Right ventricle myocardium superior (tissue), 1 donor: ENCODE data around the gene BCL7C. TPM values are rescaled to one million over a fixed set of nuclear protein-coding genes. Genes with fewer than 3 reads are reported as not detected.

Experiments used
- ATAC-seq: fragments of 200-7000 bp; cut with Tn5 transposase; one replicate; pipeline ENCODE4 v1.9.1; 2020; ENCODE audit warnings: mild to moderate bottlenecking; ENCODE audit not compliant: poor library complexity
- DNase-seq: peaks from one replicate; pipeline ENCODE4 v3.0.0-alpha.2; 2020
- intact Hi-C: fragments of 100-400 bp; cut with DNase I; formaldehyde crosslinking; loops from one replicate; pipeline ENCODE4 v1.11.2; 2022
- total RNA-seq: library from RNA; stranded (reverse); fragmentation: NEBNext Ultra II Directional; extraction: Animal tissue kit (Norgen Biotek cat#: 25700); gene quantifications from one replicate; pipeline ENCODE4 v1.2.1, GENCODE V29; 2021
- donor health status: DM: no; HTN: yes; CAD: no; lungs with severe emphysema.

Gene BCL7C
- total RNA-seq, 1 donor from 2014 or later: 28.8 TPM

GRCh38 chr16:30924076-30924912 is 30.4 kb upstream of the BCL7C start:
- ATAC-seq: no peak
- DNase-seq: no peak
- intact Hi-C loops: loop anchor here (10.0 kb wide), 1 partner anchor 1119 kb away; the partner anchor contains the start of gene MAZ

GRCh38 chr16:30923554-30924075 is 29.7 kb upstream of the BCL7C start, which contains the start of gene FBXL19:
FBXL19 (plus strand) TSS chr16:30923572; CDS start chr16:30925755, 2,183 bp downstream.
- intact Hi-C loops: loop anchor here (10.0 kb wide), 1 partner anchor 1119 kb away; the partner anchor contains the start of gene MAZ
- ATAC-seq: no peak
- DNase-seq: peak; percentile 70

GRCh38 chr16:30922960-30923535 is 29.2 kb upstream of the BCL7C start:
- intact Hi-C loops: loop anchor here (10.0 kb wide), 1 partner anchor 1118 kb away; the partner anchor contains the start of gene MAZ
- peak; percentile 83 for ATAC-seq

GRCh38 chr16:30922420-30922959 is 28.6 kb upstream of the BCL7C start:
- intact Hi-C loops: loop anchor here (10.0 kb wide), 1 partner anchor 1118 kb away; the partner anchor contains the start of gene MAZ
- DNase-seq: peak; percentile 100
- ATAC-seq: peak; percentile 88

More at GRCh38 chr16:30922960-30923535, 29.2 kb upstream of the BCL7C start:
- DNase-seq: peak; percentile 100

- DNase-seq (peak; percentile 92), ATAC-seq (peak; percentile 38)
- intact Hi-C loops: loop anchor here (2.0 to 10.0 kb wide), 2 partner anchors 77 to 1117 kb away; partner anchors contain the start of gene MAZ
These were observed 28.0 kb upstream of the BCL7C start for GRCh38 chr16:30921748-30922419.

GRCh38 chr16:30921459-30921747 is 27.5 kb upstream of the BCL7C start:
- intact Hi-C loops: loop anchor here (2.0 to 10.0 kb wide), 2 partner anchors 77 to 1117 kb away; partner anchors contain the start of gene MAZ
- DNase-seq (no peak), ATAC-seq (no peak)

GRCh38 chr16:30920891-30921290 is 27.0 kb upstream of the BCL7C start:
- ATAC-seq (no peak), DNase-seq (no peak)
- intact Hi-C loops: loop anchor here (2.0 to 10.0 kb wide), 2 partner anchors 76 to 1116 kb away; partner anchors contain the start of gene MAZ

GRCh38 chr16:30918614-30919013 is 24.7 kb upstream of the BCL7C start:
- intact Hi-C loops: no loop called here
- no peak for DNase-seq
- no peak for ATAC-seq

GRCh38 chr16:30914830-30915229 is 21.0 kb upstream of the BCL7C start:
- intact Hi-C loops: no loop called here
- DNase-seq: no peak
- no peak for ATAC-seq

- DNase-seq (no peak), ATAC-seq (no peak)
- intact Hi-C loops: no loop called here
These were observed 19.0 kb upstream of the BCL7C start for GRCh38 chr16:30912794-30913412.

GRCh38 chr16:30910427-30911029 is 16.7 kb upstream of the BCL7C start:
- ATAC-seq (no peak), DNase-seq (no peak)
- intact Hi-C loops: no loop called here

- no peak for DNase-seq
- intact Hi-C loops: no loop called here
- no peak for ATAC-seq
These were observed 13.2 kb upstream of the BCL7C start for GRCh38 chr16:30907064-30907463.

GRCh38 chr16:30904114-30904780 is 10.4 kb upstream of the BCL7C start:
- DNase-seq (peak; percentile 46), ATAC-seq (no peak)
- intact Hi-C loops: loop anchor here (5.0 kb wide), 1 partner anchor 57 kb away; no protein-coding TSS in a partner anchor

- DNase-seq (peak; percentile 50), ATAC-seq (peak; percentile 44)
- intact Hi-C loops: loop anchor here (5.0 kb wide), 1 partner anchor 56 kb away; no protein-coding TSS in a partner anchor
These were observed 9.7 kb upstream of the BCL7C start for GRCh38 chr16:30903596-30903995.

- DNase-seq (no peak), ATAC-seq (no peak)
- intact Hi-C loops: loop anchor here (5.0 kb wide), 1 partner anchor 56 kb away; no protein-coding TSS in a partner anchor
These were observed 9.1 kb upstream of the BCL7C start for GRCh38 chr16:30903002-30903401.

- intact Hi-C loops: loop anchor here (5.0 kb wide), 1 partner anchor 55 kb away; no protein-coding TSS in a partner anchor
- ATAC-seq (peak; percentile 90), DNase-seq (peak; percentile 87)
These were observed 8.4 kb upstream of the BCL7C start for GRCh38 chr16:30902029-30902972.
